22Rv1 (cell line): ENCODE measurements around the gene MAGI2.

Experiments
- ZFX ChIP-seq: fragments of 450-650 bp; IDR thresholded peaks from 2 replicates; pipeline ENCODE4 v1.6.1; 2017; ENCODE audit warnings: antibody characterized with exemption, borderline replicate concordance
- TF ChIP-seq, protein P1 (sequence below): fragments of 450-650 bp; IDR thresholded peaks from 2 replicates; pipeline ENCODE4 v1.5.1; 2017; ENCODE audit warnings: mild to moderate bottlenecking

- TF ChIP-seq, protein P1, sequence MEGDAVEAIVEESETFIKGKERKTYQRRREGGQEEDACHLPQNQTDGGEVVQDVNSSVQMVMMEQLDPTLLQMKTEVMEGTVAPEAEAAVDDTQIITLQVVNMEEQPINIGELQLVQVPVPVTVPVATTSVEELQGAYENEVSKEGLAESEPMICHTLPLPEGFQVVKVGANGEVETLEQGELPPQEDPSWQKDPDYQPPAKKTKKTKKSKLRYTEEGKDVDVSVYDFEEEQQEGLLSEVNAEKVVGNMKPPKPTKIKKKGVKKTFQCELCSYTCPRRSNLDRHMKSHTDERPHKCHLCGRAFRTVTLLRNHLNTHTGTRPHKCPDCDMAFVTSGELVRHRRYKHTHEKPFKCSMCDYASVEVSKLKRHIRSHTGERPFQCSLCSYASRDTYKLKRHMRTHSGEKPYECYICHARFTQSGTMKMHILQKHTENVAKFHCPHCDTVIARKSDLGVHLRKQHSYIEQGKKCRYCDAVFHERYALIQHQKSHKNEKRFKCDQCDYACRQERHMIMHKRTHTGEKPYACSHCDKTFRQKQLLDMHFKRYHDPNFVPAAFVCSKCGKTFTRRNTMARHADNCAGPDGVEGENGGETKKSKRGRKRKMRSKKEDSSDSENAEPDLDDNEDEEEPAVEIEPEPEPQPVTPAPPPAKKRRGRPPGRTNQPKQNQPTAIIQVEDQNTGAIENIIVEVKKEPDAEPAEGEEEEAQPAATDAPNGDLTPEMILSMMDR = no peak
- TF ChIP-seq ZFX = no peak
Observed at GRCh38 chr7:78437118-78437517, 1016.3 kb downstream of the MAGI2 start.
